ENCODE results near the gene THEMIS.

GRCh38 chr6:127816643-127817042, 84.2 kb downstream of the THEMIS start:
- TF ChIP-seq POLR2A (IDR thresholded peaks at IDR 0.05; ENCODE audit: low read length) (no peak), GATA1 (IDR thresholded peaks at IDR 0.05; ENCODE audit: low read depth, low read length) (no peak)

Measured in erythroblast (primary cell).